GM18867 (cell line): ENCODE results near the gene DCAF5.
A peak's percentile ranks its signal among the peaks of the same experiment; 100 is the strongest.

Experiments
- ATAC-seq: cut with Tn5 transposase; IDR thresholded peaks from one replicate; pipeline ENCODE4 v1.9.1; 2021; ENCODE audit warnings: mild to moderate bottlenecking, moderate library complexity; ENCODE audit not compliant: unreplicated experiment

Gene DCAF5

DNA sequence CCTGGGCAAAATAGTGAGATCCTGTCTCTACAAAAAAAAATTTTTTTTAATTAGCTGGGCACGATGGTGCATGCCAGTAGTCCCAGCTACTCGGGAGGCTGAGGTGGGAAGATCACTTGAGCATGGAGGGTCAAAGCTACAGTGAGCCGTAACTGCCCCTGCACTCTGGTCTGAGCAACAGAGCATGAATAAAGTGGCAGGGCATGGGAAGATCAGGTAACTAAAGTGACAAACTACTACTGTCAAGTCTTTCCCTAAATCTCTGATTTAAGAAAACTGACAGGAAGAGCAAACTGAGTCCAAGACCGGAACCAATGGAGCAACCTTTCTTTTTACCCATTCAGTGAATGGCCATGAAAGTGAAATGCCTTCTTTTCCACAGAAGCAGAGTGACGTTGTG, 10.8 kb downstream of the DCAF5 start:
- no peak for ATAC-seq

DNA sequence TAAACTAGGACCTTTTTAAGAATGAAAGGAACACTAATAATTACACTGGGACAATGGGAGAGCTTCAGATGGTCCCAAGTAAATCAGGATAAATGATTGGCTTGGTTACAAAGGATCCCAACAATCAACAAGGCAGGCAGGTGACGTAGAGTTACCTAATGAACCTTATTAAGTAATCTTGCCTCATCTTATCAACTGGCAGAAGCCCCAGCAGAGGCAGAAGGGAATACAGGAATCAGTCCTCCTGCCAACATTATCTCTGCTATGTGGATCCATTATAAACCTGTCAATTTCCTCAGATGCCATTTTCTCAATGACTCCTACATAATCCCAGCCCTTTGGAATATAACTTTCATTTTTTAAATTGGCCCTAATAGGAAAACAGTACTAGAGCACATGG, 11.4 kb downstream of the DCAF5 start:
- no peak for ATAC-seq

GRCh38 chr14:69139743-69140142, 13.2 kb downstream of the DCAF5 start:
- ATAC-seq: no peak

GRCh38 chr14:69137843-69138535, 14.9 kb downstream of the DCAF5 start:
- no peak for ATAC-seq

DNA sequence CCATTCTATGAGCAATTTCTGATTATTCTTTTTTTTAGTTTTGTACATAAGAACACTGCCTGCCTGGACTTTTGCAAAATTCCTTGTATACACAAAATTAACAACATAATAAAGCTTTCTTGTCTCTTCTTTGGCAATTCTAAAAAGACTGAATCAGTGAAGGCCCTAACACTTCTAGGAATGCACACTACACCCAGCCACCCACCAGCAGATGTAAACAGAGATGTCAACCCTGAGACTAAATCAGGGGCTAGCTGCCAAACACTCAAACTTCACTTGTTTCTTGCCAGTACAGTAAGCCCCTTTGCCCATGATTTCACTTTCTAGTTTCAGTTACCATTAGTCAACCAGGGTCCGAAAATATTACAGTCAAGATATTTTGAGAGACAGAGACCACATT, 15.5 kb downstream of the DCAF5 start:
- ATAC-seq: no peak

DNA sequence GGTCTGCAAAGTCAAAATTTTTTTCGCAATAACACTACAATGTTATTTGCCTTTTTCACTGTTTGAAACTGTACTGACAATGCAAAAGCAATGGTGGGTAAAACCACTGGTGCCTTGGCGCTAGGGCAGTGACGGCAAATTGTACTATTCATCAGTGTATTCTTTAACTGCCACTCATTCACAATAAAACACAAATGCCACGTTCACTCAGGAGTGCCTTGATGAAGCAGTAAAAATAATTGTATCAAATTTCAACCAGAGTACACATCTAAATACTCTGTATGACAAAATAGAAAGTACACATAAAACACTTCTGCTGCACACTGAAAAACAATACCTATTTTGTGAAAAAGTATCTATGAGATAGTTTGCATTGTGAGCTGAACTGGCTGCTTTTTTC, 17.8 kb downstream of the DCAF5 start:
- no peak for ATAC-seq

- no peak for ATAC-seq
Measured at GRCh38 chr14:69133206-69134125, 19.5 kb downstream of the DCAF5 start.

- no peak for ATAC-seq
Measured at GRCh38 chr14:69132513-69133181, 20.3 kb downstream of the DCAF5 start.

DNA sequence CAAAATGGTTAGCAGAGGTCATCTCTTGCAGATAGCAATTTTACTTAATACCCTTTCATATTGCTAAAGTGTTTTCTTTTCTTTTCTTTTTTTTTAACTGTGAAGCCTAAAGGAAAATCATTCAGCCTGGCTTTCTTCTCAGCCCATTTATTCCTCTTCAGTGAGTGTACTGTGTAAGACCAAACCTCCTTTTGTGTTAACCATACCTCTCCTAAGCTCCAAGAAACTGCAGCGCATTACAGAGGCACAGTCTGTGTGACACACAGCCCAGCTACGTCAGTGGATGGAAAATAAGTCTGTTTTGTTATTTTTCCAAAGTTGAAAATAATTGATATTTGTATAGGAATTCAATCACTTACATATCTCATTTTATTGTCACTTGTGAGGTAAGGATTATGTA, 21.7 kb downstream of the DCAF5 start:
- no peak for ATAC-seq

GRCh38 chr14:69129264-69129880, 23.5 kb downstream of the DCAF5 start:
- ATAC-seq: peak; percentile 62

GRCh38 chr14:69118305-69118704, 34.6 kb downstream of the DCAF5 start:
- ATAC-seq: no peak

DNA sequence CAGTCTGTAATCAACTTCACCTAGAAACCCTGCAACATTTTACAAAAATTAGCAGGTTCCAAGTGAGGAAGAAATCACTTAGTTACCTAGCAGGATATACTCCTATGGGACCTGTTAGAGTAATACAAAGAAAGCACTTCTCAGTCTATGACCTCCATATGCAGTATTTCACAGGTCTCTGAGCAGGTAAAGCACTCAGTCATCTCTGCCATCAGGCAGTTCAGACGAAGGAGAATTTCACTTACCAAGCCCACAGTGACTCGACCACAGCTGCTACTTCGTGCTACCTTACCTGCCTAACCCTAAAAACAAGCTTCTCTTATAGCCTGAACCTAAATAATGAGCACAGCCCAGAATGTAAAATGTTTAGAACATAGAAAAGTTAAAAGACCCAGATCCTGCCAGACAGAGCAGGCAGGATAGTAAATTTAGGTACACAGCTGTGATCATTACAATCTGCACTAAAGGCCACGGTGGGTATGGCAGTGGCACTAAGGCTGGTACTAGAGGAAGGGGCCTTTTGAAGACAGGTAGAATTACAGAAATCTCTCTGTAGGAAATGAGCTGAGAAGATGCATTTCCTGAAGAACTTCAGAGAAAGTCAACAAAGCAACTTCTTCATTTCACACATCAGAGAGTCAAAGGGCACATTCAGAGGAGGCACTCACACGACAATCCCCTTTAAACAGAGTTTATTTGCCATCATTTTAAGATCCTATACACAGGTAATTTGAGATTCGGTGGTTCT, 35.7 kb downstream of the DCAF5 start:
- ATAC-seq: no peak

GRCh38 chr14:69115407-69116185, 37.3 kb downstream of the DCAF5 start:
- no peak for ATAC-seq

GRCh38 chr14:69114763-69115162, 38.2 kb downstream of the DCAF5 start:
- no peak for ATAC-seq

DNA sequence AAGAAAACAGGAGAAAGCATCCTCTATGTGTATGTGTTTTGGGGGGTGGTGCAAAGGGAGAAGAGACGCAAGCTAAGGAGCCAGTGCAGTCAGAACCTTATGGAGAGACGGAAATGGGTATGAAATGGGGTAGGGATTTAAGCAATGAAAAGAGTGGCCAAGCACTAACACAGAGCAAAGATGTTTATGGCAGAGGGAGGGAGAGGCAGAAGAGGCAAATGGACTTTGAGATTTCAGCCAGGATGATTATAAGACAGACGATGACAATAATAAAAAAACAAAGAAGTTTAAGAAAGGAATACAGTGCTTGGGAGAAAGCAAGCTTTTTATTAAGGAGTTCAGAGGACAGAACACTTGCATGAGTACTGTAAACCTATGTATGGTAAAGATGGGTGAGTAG, 44.6 kb downstream of the DCAF5 start:
- ATAC-seq: no peak

DNA sequence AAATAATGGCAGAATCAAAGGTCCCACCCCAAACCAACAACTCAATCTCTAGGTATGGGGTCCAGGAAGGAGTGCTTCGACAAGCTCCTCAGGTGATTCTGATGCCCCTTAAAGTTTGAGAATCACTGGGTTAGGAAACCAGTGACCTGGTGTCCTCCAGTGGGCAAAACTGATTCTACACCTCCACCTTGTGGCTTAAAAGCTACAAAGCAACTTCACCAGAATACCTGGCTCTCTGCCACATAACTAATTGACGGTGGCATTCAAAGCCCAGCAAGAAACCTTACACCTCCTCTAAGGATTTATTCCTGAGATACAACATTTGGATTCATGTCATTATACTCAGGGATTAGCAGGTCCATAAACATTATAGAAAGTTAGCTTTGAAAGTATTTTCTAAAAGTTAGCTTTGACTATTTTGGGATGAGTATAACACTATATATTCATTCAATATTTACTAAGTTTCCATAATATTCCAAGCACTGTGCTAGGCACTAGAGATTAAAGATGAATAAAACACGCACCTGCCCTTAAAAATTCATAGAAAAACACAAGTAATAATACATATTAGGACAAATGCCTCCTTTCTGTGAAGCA, 45.4 kb downstream of the DCAF5 start:
- ATAC-seq: peak; percentile 49

DNA sequence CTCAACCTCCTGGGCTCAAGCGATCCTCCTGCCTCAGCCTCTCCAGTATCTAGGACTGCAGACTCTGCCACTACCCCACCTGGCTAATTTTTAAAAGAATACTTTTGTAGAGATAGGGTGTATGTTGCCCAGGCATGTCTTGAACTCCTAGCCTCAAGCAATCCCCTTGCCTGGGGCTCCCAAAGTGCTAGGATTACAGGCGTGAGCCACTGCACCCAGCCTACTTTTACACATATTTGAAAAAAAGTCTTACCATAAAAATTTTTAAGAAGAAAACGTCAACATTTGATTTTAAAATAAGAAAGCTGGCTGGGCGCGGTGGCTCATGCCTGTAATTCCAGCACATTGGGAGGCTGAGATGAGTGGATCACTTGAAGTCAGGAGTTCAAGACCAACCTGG, 46.5 kb downstream of the DCAF5 start:
- no peak for ATAC-seq

- ATAC-seq: no peak
Measured at GRCh38 chr14:69105326-69105725, 47.6 kb downstream of the DCAF5 start.

- ATAC-seq: no peak
Measured at GRCh38 chr14:69101331-69101826, 51.5 kb downstream of the DCAF5 start.
